ENCODE results near the gene PHACTR3.

PHACTR3 gene

GRCh38 chr20:59652381-59652780 is 48.0 kb downstream of the PHACTR3 start:
- Histone ChIP-seq H3K36me3 (ENCODE audit: control insufficient read depth, insufficient read depth, low read length) (no peaks in the 10 kb centered on the region), H3K27ac (no peak overlapping the region), H3K27me3 (ENCODE audit: control insufficient read depth, insufficient read depth, low read length) (no peaks in the 10 kb centered on the region), H3K79me2 (no peaks in the 10 kb centered on the region), H3K4me3 (ENCODE audit: low read depth, low read length) (no peak overlapping the region), H2AFZ (no peak overlapping the region), H3K4me1 (no peaks in the 10 kb centered on the region), H3K4me2 (ENCODE audit: low read length) (no peak overlapping the region), H3K9ac (no peak overlapping the region), H3K9me3 (ENCODE audit: control insufficient read depth, low read length) (no peaks in the 10 kb centered on the region)
- no peak for TF ChIP-seq CTCF (IDR thresholded peaks at IDR 0.05)

- Histone ChIP-seq H3K36me3 (ENCODE audit: control insufficient read depth, insufficient read depth, low read length) (no peaks in the 10 kb centered on the region), H2AFZ (no peak overlapping the region), H3K9ac (no peak overlapping the region), H3K9me3 (ENCODE audit: control insufficient read depth, low read length) (peaks cover 3% of the 10 kb centered on the region), H3K27ac (no peak overlapping the region), H3K4me3 (ENCODE audit: low read depth, low read length) (no peak overlapping the region), H3K79me2 (no peaks in the 10 kb centered on the region), H3K4me1 (no peaks in the 10 kb centered on the region), H3K27me3 (ENCODE audit: control insufficient read depth, insufficient read depth, low read length) (no peaks in the 10 kb centered on the region), H3K4me2 (ENCODE audit: low read length) (no peak overlapping the region)
- no peak for TF ChIP-seq CTCF (IDR thresholded peaks at IDR 0.05)
Observed at GRCh38 chr20:59656417-59656816, 52.1 kb downstream of the PHACTR3 start.

GRCh38 chr20:59657459-59658046 is 53.2 kb downstream of the PHACTR3 start:
- Histone ChIP-seq H3K36me3 (ENCODE audit: control insufficient read depth, insufficient read depth, low read length) (no peaks in the 10 kb centered on the region), H2AFZ (no peak overlapping the region), H3K4me2 (ENCODE audit: low read length) (no peak overlapping the region), H3K9me3 (ENCODE audit: control insufficient read depth, low read length) (peaks cover 3% of the 10 kb centered on the region), H3K27me3 (ENCODE audit: control insufficient read depth, insufficient read depth, low read length) (no peaks in the 10 kb centered on the region), H3K79me2 (no peaks in the 10 kb centered on the region), H3K4me1 (no peaks in the 10 kb centered on the region), H3K4me3 (ENCODE audit: low read depth, low read length) (no peak overlapping the region), H3K9ac (no peak overlapping the region), H3K27ac (no peak overlapping the region)
- TF ChIP-seq CTCF (IDR thresholded peaks at IDR 0.05): no peak

GRCh38 chr20:59660471-59660870 is 56.1 kb downstream of the PHACTR3 start:
- no peak overlapping the region for H2AFZ ChIP-seq
- no peak overlapping the region for H3K9ac ChIP-seq
- no peak overlapping the region for H3K27ac ChIP-seq
- no peaks in the 10 kb centered on the region for H3K79me2 ChIP-seq
- H3K27me3 ChIP-seq (ENCODE audit: control insufficient read depth, insufficient read depth, low read length): no peaks in the 10 kb centered on the region
- H3K4me3 ChIP-seq (ENCODE audit: low read depth, low read length): no peak overlapping the region
- no peaks in the 10 kb centered on the region for H3K36me3 ChIP-seq (ENCODE audit: control insufficient read depth, insufficient read depth, low read length)
- TF ChIP-seq CTCF (IDR thresholded peaks at IDR 0.05): no peak
- peaks cover 3% of the 10 kb centered on the region for H3K9me3 ChIP-seq (ENCODE audit: control insufficient read depth, low read length)
- no peak overlapping the region for H3K4me2 ChIP-seq (ENCODE audit: low read length)
- no peaks in the 10 kb centered on the region for H3K4me1 ChIP-seq

- Histone ChIP-seq H3K4me1 (no peaks in the 10 kb centered on the region), H3K79me2 (no peaks in the 10 kb centered on the region), H2AFZ (no peak overlapping the region), H3K27ac (no peak overlapping the region), H3K4me3 (ENCODE audit: low read depth, low read length) (no peak overlapping the region), H3K36me3 (ENCODE audit: control insufficient read depth, insufficient read depth, low read length) (no peaks in the 10 kb centered on the region), H3K9ac (no peak overlapping the region), H3K27me3 (ENCODE audit: control insufficient read depth, insufficient read depth, low read length) (no peaks in the 10 kb centered on the region), H3K4me2 (ENCODE audit: low read length) (no peak overlapping the region), H3K9me3 (ENCODE audit: control insufficient read depth, low read length) (peaks cover 3% of the 10 kb centered on the region)
- no peak for TF ChIP-seq CTCF (IDR thresholded peaks at IDR 0.05)
Observed at GRCh38 chr20:59661153-59661552, 56.8 kb downstream of the PHACTR3 start.

Measured in parathyroid adenoma (tissue), 2 donors.